ENCODE data around the gene CPT1A.
A peak's percentile ranks its signal among the peaks of the same experiment; 100 is the strongest.

CPT1A gene

GRCh38 chr11:68852628-68853027 lies 10.9 kb upstream of the CPT1A start:
- DNase-seq: no peak

- DNase-seq: no peak
Observed at GRCh38 chr11:68848429-68848828, 6.7 kb upstream of the CPT1A start.

DNA sequence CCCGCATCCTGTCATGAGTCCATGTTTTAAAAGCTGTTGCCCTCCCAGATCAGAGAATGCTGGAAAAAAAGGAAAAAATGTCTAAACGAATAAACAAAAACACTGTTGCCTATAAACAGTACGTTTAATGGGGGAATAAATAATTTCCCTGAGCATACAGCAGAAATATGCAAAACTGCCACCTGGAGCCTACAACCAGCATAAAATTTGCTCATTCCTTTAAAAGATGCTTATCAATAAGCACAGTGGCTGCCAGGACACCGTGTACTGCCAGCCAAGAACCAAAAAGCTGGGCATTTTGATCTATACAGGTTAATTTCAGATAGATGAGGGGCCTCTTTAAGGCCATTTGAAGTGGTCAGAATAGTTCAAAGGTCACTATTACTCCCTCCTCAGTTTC lies 5.7 kb upstream of the CPT1A start:
- DNase-seq: no peak

DNA sequence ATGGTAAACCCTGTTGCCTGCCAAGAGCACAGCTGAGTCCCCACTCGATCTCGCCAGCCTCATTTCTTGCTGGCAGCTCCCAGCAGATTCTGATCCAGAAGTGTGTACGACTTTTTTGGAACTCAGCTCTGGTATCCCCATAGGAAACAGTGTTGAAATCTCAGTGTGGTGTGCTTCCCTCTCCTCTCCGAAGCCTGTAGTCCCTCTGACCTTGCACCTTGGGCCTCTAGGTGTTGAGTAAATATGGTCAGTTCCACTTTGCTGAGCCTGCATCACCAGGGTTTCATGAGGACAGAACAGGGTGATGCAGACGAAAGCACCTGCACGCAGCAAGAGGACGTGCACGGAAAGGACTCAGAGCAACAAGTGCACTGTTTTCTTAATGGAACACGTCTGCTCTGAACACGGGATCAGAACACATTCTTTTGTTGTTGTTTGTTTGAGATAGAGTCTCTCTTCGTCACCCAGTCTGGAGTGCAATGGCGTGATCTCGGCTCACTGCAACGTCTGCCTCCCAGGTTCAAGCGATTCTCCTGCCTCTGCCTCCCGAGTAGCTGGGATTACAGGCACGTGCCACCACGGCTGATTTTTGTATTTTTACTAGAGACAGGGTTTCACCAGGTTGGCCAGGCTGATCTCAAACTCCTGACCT lies 3.8 kb upstream of the CPT1A start:
- DNase-seq: no peak

DNA sequence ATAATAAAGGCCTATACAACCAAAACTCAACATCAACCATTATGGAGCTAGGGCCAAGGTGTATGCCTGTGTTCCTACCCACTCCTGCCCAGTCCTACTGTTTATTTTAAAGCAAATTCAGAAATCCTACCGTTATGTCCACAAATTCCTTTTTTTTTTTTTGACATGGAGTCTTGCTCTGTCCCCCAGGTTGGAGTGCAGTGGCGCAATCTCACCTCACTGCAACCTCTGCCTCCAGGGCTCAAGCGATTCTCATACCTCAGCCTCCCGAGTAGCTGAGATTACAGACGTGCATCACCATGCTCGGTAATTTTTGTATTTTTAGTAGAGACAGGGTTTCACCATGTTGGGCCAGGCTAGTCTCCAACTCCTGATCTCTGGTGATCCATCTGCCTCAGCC lies 3.1 kb upstream of the CPT1A start:
- no peak for DNase-seq

DNA sequence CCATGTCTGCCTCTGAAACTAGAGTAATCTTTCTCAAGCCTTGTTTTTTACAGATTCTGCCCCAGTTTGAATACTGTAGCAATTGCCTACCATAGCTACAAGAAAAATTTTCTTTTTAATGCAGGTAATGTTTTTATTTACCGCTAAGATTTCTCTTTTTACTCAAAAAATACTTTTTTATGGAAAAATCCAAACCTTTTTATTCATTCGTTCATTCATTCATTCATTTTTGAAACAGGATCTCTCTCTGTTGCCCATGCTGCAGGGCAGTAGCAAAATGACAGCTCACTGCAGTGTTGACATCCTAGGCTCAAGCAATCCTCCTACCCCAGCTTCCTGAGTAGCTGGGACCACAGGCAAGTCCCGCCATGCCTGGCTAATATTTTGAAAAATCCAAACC lies 2.7 kb upstream of the CPT1A start:
- DNase-seq: no peak

DNA sequence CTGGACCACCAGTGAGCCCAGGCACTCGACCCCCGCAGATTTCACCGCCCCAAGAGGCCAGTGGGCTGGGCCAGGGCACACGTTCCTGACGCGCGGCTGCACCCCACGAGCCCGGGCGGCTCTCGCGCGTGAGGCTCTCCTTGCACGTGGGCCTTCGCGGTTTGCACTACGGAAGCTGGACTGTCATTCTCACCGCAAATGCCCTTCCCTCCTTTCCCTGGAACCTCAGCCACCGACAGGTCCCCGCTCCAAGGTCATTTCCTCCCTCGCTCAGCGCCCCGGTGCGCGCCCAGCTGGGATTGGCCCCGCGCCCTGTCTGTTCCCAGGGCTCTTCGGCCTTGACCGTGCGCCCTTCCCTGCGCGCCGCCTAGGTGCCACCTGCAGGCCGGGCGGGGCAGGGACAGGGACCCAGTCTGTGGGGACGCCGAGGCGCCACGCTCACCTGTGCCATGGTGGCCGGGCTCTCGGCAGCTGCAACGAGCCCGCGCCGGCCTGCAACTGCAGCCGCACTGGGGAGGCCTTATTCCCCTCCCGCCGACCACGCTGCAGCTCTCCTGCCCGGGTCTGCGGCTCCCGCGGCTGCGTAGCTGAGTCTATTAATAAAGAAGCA lies 2.1 kb upstream of the CPT1A start:
- DNase-seq: peak; percentile 30 to 68 (median 46)

GRCh38 chr11:68843052-68843561 lies 1.4 kb upstream of the CPT1A start:
- peak in 2 of 4 experiments; percentile 23 to 34 for DNase-seq

- no peak for DNase-seq
Observed at GRCh38 chr11:68842427-68843051, 823 bp upstream of the CPT1A start.

DNA sequence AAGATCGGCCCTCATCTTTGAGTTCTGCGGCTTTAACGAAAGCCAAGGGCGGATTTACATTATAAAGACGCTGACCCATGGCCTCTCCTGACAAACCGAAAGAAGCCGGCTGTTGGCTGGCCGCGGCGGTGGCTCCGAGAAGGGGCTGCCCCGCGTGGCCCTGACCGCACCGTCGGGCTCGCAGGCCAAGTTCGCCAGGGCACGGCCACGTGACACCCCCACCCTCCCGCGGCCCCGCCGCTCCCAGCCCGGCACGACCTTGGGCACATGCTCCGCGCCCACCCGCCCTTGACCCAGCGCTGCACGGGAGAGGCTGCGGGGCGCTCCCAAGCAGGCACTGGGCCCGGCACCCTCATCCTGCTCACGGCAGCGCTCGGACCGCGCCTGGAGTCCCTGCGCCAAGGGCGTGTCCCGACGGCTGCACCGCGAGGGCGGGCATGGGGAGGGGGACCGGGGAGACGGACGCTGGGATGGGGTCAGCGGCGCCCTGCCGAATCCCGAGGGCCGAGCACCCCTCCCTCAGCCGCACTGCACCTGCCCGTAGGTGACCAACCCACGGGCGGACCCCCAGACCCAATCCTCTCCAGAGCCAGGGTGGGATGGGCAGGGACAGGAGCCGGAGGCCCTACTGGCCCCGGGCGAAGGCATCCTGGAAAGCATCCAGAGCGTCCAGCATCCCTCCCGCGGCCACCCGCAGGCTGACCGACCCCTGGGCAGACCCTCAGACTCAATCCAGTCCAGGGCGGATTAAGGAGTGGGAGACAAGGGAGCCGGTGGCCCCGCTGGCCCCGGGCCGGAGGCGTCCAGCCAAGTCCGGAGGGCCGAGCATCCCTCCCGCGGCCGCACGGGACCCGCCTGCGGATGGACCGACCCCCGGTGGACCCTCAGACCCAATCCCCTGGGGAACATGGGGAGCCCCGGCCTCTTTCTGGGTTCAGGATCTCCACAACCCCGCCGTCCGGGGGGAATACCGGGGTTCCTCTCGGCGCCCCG lies 759 bp downstream of the CPT1A start:
- no peak for DNase-seq

DNA sequence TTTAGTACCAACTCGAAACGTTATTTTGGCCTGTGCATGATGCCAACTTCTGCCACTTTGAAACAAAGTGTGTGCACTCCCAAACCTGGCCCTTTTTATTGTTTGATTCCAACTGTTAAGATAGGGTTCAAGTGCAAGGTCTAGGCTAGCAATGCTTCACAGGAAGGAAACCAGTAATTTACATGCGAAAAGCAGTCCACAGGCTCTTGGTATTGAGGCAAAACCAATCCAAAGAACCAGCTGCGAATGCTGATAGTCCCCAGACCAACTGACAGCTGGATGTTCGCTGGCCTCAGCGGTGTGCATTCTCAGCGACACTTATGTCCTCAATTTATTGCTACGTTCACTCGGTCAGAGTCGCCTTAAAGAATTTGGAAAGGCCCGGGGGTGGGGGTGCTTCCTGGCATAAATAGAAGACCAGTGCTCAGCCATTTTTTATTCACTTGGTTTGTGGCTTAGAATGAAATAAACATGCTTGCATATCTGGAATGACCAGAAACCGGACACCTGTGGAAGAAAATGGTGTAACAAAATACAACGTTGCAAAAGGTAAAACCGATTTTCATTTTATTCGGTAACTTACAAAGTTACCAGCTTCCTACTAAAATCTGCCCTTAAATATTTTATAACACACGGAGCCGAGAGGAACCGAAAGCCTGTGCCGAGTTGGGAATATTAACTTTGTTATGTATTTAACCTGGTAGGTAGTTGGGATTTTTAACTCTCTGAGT lies 1.6 kb downstream of the CPT1A start:
- no peak for DNase-seq

- DNase-seq: peak; percentile 75 to 94 (median 85)
Observed at GRCh38 chr11:68839054-68839865, 2.5 kb downstream of the CPT1A start.

GRCh38 chr11:68838572-68838964 lies 3.1 kb downstream of the CPT1A start:
- DNase-seq: no peak

GRCh38 chr11:68837583-68838571 lies 3.8 kb downstream of the CPT1A start:
- DNase-seq: no peak

DNA sequence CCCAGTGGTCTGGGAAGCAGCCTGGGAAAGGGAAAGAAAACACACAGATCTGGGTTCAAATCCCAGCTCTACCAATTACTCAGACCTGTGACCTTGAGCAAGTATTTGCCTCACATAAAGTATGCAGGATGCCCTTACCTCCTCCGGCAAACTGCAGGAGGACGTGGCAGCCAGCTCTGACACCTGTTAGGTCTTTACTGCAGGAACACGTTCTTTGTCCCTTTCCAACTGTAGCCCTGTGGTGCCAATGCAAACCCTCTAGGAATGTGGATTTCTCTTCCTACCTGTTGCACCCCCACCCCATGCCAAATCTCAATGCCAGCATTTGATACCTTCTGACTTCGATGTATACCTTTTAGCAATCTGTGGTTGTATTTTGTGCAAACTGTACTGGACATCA lies 6.0 kb downstream of the CPT1A start:
- no peak for DNase-seq

GRCh38 chr11:68835328-68835727 lies 6.4 kb downstream of the CPT1A start:
- no peak for DNase-seq

GRCh38 chr11:68832476-68833181 lies 9.1 kb downstream of the CPT1A start:
- no peak for DNase-seq

DNA sequence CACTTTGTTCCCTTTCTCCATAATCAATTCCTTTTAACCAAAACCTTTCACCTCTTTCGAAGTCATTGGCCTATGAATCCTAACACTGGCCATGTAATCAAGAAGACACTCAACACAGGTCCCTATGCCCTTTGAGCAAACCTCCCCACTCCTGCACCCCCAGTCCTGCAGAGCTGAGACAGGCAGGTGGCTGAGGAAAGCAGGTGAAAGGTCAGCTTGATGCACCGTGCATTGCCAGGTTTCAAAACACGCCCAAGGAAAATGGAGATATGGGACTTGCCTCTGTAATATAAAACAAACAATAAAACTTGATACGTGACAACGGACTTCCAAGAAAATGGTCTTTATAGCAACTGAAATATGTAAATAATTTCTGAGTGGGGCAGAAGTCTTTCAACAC lies 10.6 kb downstream of the CPT1A start:
- no peak for DNase-seq

GRCh38 chr11:68829581-68829980 lies 12.1 kb downstream of the CPT1A start:
- DNase-seq: no peak
